Stomach (tissue), 4 donors: ENCODE measurements around the gene RAB33A.

Source experiments
- CTCF ChIP-seq, 7 experiments: fragments of 450-650 bp in 4 of 7; fragments of 200-600 bp in 3 of 7; sonication (generic) in 3 of 7; IDR thresholded peaks; one replicate each; pipeline ENCODE4 v1.5.1; 2016 to 2019; ENCODE audit warnings: antibody characterized with exemption in 7 of 7, control low read depth in 2 of 7, mild to moderate bottlenecking in 1 of 7
- EP300 ChIP-seq: sonication (generic); formaldehyde crosslinking; IDR thresholded peaks from one replicate; pipeline ENCODE4 v1.6.1; 2017; ENCODE audit warnings: antibody characterized with exemption
- POLR2A ChIP-seq, 4 donors: fragments of 450-650 bp; IDR thresholded peaks; one replicate each; pipeline ENCODE4 v1.6.1; 2016; ENCODE audit warnings: antibody characterized with exemption in 4 of 4, control low read depth in 2 of 4, mild to moderate bottlenecking in 1 of 4, moderate library complexity in 1 of 4

- TF ChIP-seq POLR2A (IDR thresholded peaks at IDR 0.05) (no peak), EP300 (no peak), CTCF (IDR thresholded peaks at IDR 0.05) (no peak)
Observed at GRCh38 chrX:130196466-130196865, 24.7 kb downstream of the RAB33A start.
